SJSA1 (cell line): ENCODE data around the gene MBD4. TPM values are rescaled to one million over a fixed set of nuclear protein-coding genes. Genes with fewer than 3 reads are reported as not detected.
"Not testable (repeated sequence)": the region's sequence is repeated elsewhere in the genome, so short reads cannot be mapped to it uniquely, and the experiment has no call there.

Experiments used
- DNase-seq, 2 experiments: peaks; one replicate each; pipeline ENCODE4 v3.0.0-alpha.2; 2015 to 2020; ENCODE audit warnings: low spot score in 2 of 2, low read depth in 1 of 2
- H3K27ac ChIP-seq: fragments of 250-450 bp; sonication (Bioruptor Pico); 2 replicates; pipeline ENCODE4 v1.5.1; 2020; ENCODE audit warnings: mild to moderate bottlenecking, moderate library complexity
- H3K27me3 ChIP-seq: fragments of 250-450 bp; sonication (Bioruptor Pico); replicated peaks from 2 replicates; pipeline ENCODE4 v1.5.1; 2020; ENCODE audit warnings: mild to moderate bottlenecking, moderate library complexity
- H3K36me3 ChIP-seq: fragments of 250-450 bp; sonication (Bioruptor Pico); 2 replicates; pipeline ENCODE4 v1.5.1; 2020; ENCODE audit warnings: mild to moderate bottlenecking
- H3K4me1 ChIP-seq: fragments of 250-450 bp; sonication (Bioruptor Pico); replicated peaks from 2 replicates; pipeline ENCODE4 v1.6.1; 2021; ENCODE audit warnings: mild to moderate bottlenecking
- H3K4me3 ChIP-seq: fragments of 250-450 bp; sonication (Bioruptor Pico); 2 replicates; pipeline ENCODE4 v1.5.1; 2020; ENCODE audit warnings: mild to moderate bottlenecking
- H3K9me3 ChIP-seq: fragments of 250-450 bp; sonication (Bioruptor Pico); replicated peaks from 2 replicates; pipeline ENCODE4 v1.5.1; 2020; ENCODE audit warnings: mild to moderate bottlenecking
- total RNA-seq: library from RNA; depleted of rRNA; stranded (reverse); fragments of >200 nt; shearing (Covaris generic); gene quantifications from 2 replicates; pipeline ENCODE4 v1.2.3, GENCODE V29; 2014

Gene MBD4
- total RNA-seq, 1 experiment from 2014 or later: 23.6 TPM

GRCh38 chr3:129403450-129403849 lies 36.3 kb downstream of the MBD4 start:
- Histone ChIP-seq H3K36me3 (no peaks in the 10 kb centered on the region), H3K27me3 (no peaks in the 10 kb centered on the region), H3K27ac (no peak overlapping the region), H3K4me3 (no peak overlapping the region), H3K9me3 (no peaks in the 10 kb centered on the region), H3K4me1 (peaks cover 4% of the 10 kb centered on the region; the same call in 1 of the 2 replicates)
- no peak for DNase-seq

GRCh38 chr3:129402616-129403015 lies 37.1 kb downstream of the MBD4 start:
- Histone ChIP-seq H3K4me1 (peaks cover 9% of the 10 kb centered on the region), H3K36me3 (peaks cover under 1% of the 10 kb centered on the region; the same call in 1 of the 2 replicates), H3K27me3 (no peaks in the 10 kb centered on the region), H3K9me3 (no peaks in the 10 kb centered on the region), H3K27ac (no peak overlapping the region), H3K4me3 (no peak overlapping the region)
- DNase-seq: no peak

- DNase-seq: no peak
- Histone ChIP-seq H3K27me3 (no peaks in the 10 kb centered on the region), H3K36me3 (peaks cover 3% of the 10 kb centered on the region; the same call in 1 of the 2 replicates), H3K4me1 (peaks cover 9% of the 10 kb centered on the region), H3K4me3 (no peak overlapping the region), H3K27ac (no peak overlapping the region), H3K9me3 (no peaks in the 10 kb centered on the region)
Measured at GRCh38 chr3:129402210-129402609, 37.5 kb downstream of the MBD4 start.

- no peak for DNase-seq
- Histone ChIP-seq H3K36me3 (peaks cover 20% of the 10 kb centered on the region), H3K9me3 (no peaks in the 10 kb centered on the region), H3K27me3 (no peaks in the 10 kb centered on the region), H3K4me3 (peak overlapping the region; percentile 55), H3K4me1 (peaks cover 9% of the 10 kb centered on the region), H3K27ac (peak overlapping the region; percentile 94)
Measured at GRCh38 chr3:129399895-129400357, 39.8 kb downstream of the MBD4 start.

GRCh38 chr3:129399145-129399894 lies 40.4 kb downstream of the MBD4 start:
- Histone ChIP-seq H3K9me3 (no peaks in the 10 kb centered on the region), H3K4me3 (peak overlapping the region; percentile 55), H3K36me3 (peaks cover 20% of the 10 kb centered on the region), H3K27me3 (no peaks in the 10 kb centered on the region), H3K4me1 (peaks cover 9% of the 10 kb centered on the region), H3K27ac (peak overlapping the region; percentile 94)
- peak; percentile 86 to 94 for DNase-seq

- DNase-seq: no peak
- peaks cover 20% of the 10 kb centered on the region for H3K36me3 ChIP-seq
- H3K4me3 ChIP-seq: peak overlapping the region; percentile 55
- no peaks in the 10 kb centered on the region for H3K27me3 ChIP-seq
- H3K9me3 ChIP-seq: no peaks in the 10 kb centered on the region
- H3K4me1 ChIP-seq: peaks cover 9% of the 10 kb centered on the region
- H3K27ac ChIP-seq: peak overlapping the region; percentile 94
Measured at GRCh38 chr3:129398803-129399144, 41.0 kb downstream of the MBD4 start.

- not testable (repeated sequence) for DNase-seq
- Histone ChIP-seq H3K36me3 (peaks cover 41% of the 10 kb centered on the region), H3K4me1 (peaks cover 16% of the 10 kb centered on the region)
Measured at GRCh38 chr3:129393760-129394564, 45.8 kb downstream of the MBD4 start.

GRCh38 chr3:129393271-129393670 lies 46.5 kb downstream of the MBD4 start:
- Histone ChIP-seq H3K27me3 (no peaks in the 10 kb centered on the region), H3K4me1 (peaks cover 16% of the 10 kb centered on the region), H3K27ac (no peak overlapping the region)

More at GRCh38 chr3:129393760-129394564, 45.8 kb downstream of the MBD4 start:
- H3K4me3 ChIP-seq, H3K27ac ChIP-seq, H3K27me3 ChIP-seq, H3K9me3 ChIP-seq: not testable (repeated sequence)

GRCh38 chr3:129392106-129392887 lies 47.5 kb downstream of the MBD4 start:
- not testable (repeated sequence) for H3K9me3 ChIP-seq, H3K4me3 ChIP-seq, DNase-seq, H3K27ac ChIP-seq, H3K27me3 ChIP-seq
- peaks cover 46% of the 10 kb centered on the region for H3K36me3 ChIP-seq
- H3K4me1 ChIP-seq: peaks cover 23% of the 10 kb centered on the region

More at GRCh38 chr3:129393271-129393670, 46.5 kb downstream of the MBD4 start:
- Histone ChIP-seq H3K4me3 (no peak overlapping the region), H3K9me3 (no peaks in the 10 kb centered on the region), H3K36me3 (peaks cover 43% of the 10 kb centered on the region)
- no peak for DNase-seq

GRCh38 chr3:129391583-129391982 lies 48.2 kb downstream of the MBD4 start:
- H3K36me3 ChIP-seq: peaks cover 48% of the 10 kb centered on the region
- not testable (repeated sequence) for H3K9me3 ChIP-seq, DNase-seq

GRCh38 chr3:129389572-129389937 lies 50.2 kb downstream of the MBD4 start:
- peaks cover 25% of the 10 kb centered on the region for H3K4me1 ChIP-seq
- peak overlapping the region; percentile 90 for H3K27ac ChIP-seq
- no peaks in the 10 kb centered on the region for H3K9me3 ChIP-seq
- H3K4me3 ChIP-seq: no peak overlapping the region
- no peak for DNase-seq
- H3K36me3 ChIP-seq: peaks cover 36% of the 10 kb centered on the region
- H3K27me3 ChIP-seq: no peaks in the 10 kb centered on the region

More at GRCh38 chr3:129391583-129391982, 48.2 kb downstream of the MBD4 start:
- not testable (repeated sequence) for H3K27me3 ChIP-seq, H3K27ac ChIP-seq, H3K4me3 ChIP-seq
- peaks cover 25% of the 10 kb centered on the region for H3K4me1 ChIP-seq

GRCh38 chr3:129388791-129389571 lies 50.8 kb downstream of the MBD4 start:
- Histone ChIP-seq H3K4me1 (peaks cover 25% of the 10 kb centered on the region), H3K27ac (peak overlapping the region; percentile 95), H3K36me3 (peaks cover 36% of the 10 kb centered on the region)
- peak; percentile 67 to 77 for DNase-seq
- H3K27me3 ChIP-seq, H3K9me3 ChIP-seq, H3K4me3 ChIP-seq: not testable (repeated sequence)

- no peak overlapping the region; the same call in 1 of the 2 replicates for H3K27ac ChIP-seq
- no peaks in the 10 kb centered on the region for H3K27me3 ChIP-seq
- H3K36me3 ChIP-seq: peaks cover 31% of the 10 kb centered on the region
- H3K9me3 ChIP-seq: no peaks in the 10 kb centered on the region
- peaks cover 25% of the 10 kb centered on the region for H3K4me1 ChIP-seq
- H3K4me3 ChIP-seq: no peak overlapping the region
- no peak for DNase-seq
Measured at GRCh38 chr3:129387487-129387886, 52.3 kb downstream of the MBD4 start.
